Inflammatory macrophage treated with lipopolysaccharide for 4 hours (primary cell): ENCODE data around the gene POLDIP3.

Experiments
- DNase-seq: peaks from one replicate; pipeline ENCODE4 v3.0.0-alpha.2; 2020

The POLDIP3 gene

GRCh38 chr22:42641801-42642413, 27.2 kb upstream of the POLDIP3 start:
- no peak for DNase-seq

- no peak for DNase-seq
Measured at GRCh38 chr22:42639541-42640241, 25.0 kb upstream of the POLDIP3 start.

GRCh38 chr22:42637555-42637954, 22.9 kb upstream of the POLDIP3 start:
- no peak for DNase-seq

GRCh38 chr22:42636506-42636905, 21.8 kb upstream of the POLDIP3 start:
- no peak for DNase-seq

- no peak for DNase-seq
Measured at GRCh38 chr22:42635531-42635930, 20.8 kb upstream of the POLDIP3 start.

GRCh38 chr22:42633013-42633412, 18.3 kb upstream of the POLDIP3 start:
- DNase-seq: no peak

GRCh38 chr22:42632096-42632495, 17.4 kb upstream of the POLDIP3 start:
- no peak for DNase-seq

- no peak for DNase-seq
Measured at GRCh38 chr22:42630901-42631602, 16.4 kb upstream of the POLDIP3 start.

GRCh38 chr22:42630211-42630610, 15.5 kb upstream of the POLDIP3 start:
- no peak for DNase-seq

- DNase-seq: no peak
Measured at GRCh38 chr22:42627981-42628380, 13.3 kb upstream of the POLDIP3 start.

GRCh38 chr22:42626951-42627625, 12.4 kb upstream of the POLDIP3 start:
- no peak for DNase-seq

GRCh38 chr22:42626431-42626830, 11.7 kb upstream of the POLDIP3 start:
- DNase-seq: no peak

- DNase-seq: no peak
Measured at GRCh38 chr22:42625416-42625815, 10.7 kb upstream of the POLDIP3 start.

- no peak for DNase-seq
Measured at GRCh38 chr22:42624551-42625106, 9.9 kb upstream of the POLDIP3 start.

GRCh38 chr22:42623756-42624441, 9.2 kb upstream of the POLDIP3 start:
- no peak for DNase-seq

- DNase-seq: no peak
Measured at GRCh38 chr22:42623301-42623751, 8.6 kb upstream of the POLDIP3 start.

GRCh38 chr22:42622061-42622710, 7.5 kb upstream of the POLDIP3 start:
- no peak for DNase-seq

- DNase-seq: peak; percentile 36
Measured at GRCh38 chr22:42621505-42622002, 6.9 kb upstream of the POLDIP3 start.

- DNase-seq: no peak
Measured at GRCh38 chr22:42620084-42620483, 5.4 kb upstream of the POLDIP3 start.

- DNase-seq: no peak
Measured at GRCh38 chr22:42619261-42620063, 4.8 kb upstream of the POLDIP3 start.
